Endothelial cell of hepatic sinusoid (primary cell): Measurements from ENCODE around the gene LAG3.

Source experiments
- in situ Hi-C: cut with HindIII; loops from 2 replicates; pipeline ENCODE4 v1.10.0; 2017; ENCODE audit warnings: low sequenced_read_pairs

Gene LAG3

DNA sequence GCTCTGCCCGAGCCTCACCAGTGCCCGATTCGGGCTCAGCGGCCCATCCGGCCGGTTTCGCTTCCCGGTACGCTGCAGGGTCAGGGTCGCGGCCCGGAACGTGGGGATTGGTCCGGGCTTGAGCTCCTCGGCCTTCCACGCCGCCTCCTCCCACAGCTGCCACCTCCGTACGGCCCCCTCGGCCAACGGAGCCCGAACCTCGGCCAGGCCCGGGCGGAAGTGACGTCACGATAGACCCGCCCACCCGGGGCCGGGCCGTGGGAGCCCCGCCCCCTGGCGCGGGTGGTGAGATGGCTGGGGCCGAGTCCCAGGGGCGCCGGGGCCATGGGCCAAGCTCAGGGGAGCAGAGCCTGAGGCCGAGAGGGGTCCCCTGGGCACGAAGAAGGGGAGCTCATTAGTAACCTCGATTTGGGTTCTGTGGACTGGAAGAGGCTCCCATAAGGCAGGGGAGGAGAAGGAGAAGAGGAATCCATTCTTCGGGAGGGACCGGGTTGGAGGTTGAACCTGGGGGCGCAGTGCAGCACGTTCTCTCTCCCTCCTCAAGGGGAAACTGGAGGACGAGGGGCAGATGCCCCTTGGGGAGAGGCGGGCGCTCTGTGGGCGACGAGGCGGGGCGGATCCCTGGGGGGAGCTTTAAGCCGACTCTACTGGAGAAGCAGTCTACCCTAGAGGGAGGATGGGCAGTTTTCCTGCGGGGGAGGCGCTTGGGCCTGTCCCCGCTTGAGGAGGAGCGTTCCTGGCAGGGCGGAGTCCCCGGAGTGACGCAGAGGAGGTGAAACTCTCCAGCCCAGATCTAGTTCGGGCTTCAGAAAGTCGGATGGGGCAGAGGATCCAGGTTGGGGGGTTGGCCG lies 19.2 kb upstream of the LAG3 start, which contains the start of gene MLF2:
Gene MLF2, minus strand, starts transcription at position 221 of the 851 bp plus-strand sequence. CDS start 807 bp downstream, outside the sequence.
- in situ Hi-C loops, result no loop called here

DNA sequence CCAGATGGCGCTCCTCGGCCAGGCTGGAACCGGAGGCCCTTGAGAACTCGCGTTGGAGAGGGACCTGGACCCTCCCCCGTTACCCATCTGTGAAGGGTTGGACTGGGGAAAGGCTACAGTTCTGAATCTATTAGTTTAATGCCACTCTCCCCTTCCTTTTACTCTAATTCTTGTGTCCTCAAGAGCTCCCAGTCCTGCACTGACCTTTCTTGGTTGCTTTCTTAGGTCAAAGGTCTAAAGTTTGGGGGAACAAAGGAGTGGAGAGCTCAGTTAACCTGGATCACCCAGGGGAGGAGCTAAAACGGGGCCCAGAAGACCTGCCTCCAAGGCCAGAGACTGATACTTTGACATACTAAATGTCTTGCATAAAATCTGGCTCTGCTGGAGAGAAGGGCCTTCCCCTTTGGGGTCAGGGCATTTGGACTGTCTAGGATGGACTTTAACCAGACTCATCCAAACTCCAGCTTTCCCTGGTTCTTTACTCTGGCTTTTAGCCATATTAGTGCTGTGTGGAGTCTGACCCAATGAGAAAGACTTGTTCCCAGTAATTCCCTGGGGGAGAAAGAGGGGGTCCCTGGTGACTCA lies 18.5 kb upstream of the LAG3 start:
- in situ Hi-C loops, result no loop called here

DNA sequence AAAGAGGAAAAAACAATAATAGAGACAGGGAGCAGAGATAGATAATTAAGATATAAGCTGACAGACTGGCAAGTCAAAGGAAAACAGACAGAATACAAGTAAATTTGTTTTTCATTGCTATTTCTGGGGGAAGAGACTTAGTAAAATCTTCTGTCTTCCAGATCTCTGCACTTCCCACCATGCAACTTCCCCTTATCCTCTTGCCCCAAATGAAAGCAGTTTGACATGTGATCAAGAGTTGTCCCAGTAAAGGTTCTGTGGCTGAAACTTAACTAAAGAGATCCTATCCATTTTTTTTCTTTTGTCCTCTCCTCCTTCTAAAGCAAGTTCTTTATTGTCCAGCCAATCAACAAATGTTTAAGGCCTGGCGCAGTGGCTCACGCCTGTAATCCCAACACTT lies 17.9 kb upstream of the LAG3 start:
- in situ Hi-C loops, result no loop called here

DNA sequence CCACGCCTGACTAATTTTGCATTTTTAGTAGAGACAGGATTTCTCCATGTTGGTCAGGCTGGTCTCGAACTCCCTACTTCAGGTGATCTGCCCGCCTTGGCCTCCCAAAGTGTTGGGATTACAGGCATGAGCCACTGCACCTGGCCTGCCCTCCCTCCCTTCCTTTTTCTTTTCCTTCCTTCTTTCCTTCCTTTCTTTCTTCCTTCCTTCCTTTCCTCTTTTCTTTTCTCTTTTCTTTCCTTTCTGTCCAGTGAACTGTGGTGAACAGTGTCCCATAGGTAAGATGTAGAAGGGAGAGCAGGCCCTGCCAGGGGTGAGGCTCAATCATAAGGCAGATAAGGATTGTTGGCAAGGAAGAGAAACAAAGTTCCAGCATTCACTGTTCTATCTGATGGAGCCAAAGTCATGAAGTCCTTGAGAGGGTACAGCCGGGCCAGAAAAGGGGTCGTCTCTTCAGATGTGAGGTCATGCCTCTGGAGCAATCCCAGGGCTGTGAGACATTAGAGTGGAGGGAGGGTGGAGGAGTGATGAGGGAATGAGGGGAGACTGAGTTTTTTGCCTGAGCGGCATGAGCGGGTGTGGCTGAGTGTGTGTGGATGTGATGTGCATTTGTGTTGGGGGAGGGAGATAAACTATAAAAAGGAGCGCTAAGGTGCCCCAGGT lies 15.2 kb upstream of the LAG3 start:
- in situ Hi-C loops, result no loop called here

DNA sequence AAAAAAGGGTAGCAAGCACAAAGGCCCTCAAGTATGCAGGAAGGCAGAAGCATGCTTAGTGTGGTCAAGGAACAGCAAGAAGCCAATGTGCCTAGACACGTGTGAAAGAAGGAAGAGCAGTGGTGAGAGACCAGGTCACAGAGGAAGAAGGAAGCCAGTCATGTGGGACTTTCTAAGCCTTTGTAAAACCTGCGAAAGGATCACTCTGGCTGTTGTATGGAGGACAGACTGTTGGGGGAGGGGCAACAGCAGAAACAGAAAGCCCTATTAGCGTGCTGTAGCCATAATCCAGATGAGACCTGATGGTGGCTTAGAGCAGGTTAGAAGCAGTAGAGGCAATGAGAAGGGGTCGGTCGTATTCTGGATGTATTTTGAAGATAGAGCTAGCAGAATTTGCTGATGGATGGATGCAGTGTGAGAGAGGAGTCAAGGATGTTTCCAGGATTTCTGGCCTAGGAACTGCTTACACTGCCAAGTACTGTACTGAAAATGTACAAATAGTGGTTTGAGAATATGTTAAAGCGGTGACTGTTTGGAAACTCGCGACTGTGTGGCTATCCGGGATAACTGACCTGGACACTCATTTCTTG lies 13.7 kb upstream of the LAG3 start:
- in situ Hi-C loops, result no loop called here

DNA sequence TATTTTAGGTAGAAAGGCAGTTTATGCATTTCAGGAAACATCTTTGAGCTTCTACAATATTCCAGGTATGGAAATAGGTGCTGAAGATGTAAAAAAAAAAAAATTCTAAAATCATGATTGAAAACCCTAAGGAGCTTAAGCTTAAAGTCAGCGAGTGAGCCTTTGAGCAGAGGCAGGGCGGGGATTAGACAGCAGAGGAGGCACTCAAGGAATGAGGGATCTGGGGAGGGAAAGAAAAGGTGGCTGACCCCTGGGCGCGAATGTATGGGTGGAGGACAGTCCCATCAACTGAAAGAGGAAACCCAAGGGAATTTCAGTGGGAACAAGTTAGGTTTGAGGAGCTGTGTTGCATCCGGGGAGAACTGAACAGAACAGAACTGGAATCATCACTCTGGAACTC lies 12.6 kb upstream of the LAG3 start:
- in situ Hi-C loops, result no loop called here

DNA sequence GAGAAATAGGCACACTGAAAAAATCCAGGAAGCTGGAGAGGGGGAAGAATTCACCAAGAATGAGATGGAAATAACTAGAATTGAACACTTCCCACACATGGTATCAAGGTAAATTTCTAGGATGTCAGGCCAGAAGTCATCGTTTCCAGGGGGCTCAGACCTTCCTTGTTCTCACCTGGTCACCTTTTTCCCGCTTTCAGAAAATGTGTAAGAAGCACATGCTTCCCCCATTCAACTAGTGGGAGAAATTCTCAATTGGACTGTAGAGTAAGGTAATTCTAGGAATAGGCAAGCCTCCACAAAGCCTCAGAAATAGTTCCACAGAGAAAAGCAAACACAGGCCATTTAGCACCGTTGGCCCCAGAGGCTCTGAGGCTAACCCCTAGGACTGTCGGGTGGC lies 8.9 kb upstream of the LAG3 start:
- in situ Hi-C loops, result no loop called here

DNA sequence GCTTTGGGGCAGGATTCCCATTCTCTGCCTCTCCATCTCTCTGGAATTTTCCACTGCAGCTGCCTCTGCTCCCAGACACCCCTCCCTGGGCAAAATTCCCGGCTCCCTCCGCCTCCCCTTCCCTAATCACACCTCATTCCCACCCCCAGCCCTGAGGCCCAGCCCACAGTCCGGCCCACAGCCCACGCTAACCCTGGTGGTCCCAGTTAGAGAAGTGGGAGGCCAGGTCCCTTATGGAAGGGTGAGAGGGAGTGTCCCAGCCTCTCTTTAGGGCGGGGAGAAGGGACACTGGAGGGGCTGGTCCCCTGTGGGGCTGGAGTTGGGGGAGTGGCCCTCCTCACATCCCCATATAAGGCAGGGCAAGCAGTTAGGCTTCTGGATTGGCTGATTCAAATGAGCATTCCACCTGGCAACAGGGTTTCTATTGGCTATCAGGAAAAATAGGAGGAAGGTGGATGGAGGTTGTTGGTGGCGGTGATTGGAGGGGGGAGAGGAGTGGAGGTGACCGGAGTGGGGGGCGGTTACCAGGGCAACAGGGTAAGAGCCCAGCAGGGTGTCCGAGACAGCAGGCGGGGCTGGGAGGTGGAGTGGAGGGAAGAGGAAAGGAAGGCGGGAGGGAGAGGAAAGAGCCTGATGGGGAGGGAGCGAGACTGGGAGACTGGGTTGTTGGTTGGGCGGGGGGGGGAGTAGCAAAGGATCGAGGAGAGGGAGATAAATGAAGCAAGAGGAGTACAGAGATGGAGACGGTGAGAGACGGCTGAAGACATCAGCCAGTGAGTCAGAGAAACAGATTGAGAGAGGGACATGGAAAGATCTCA lies 8.1 kb upstream of the LAG3 start:
- in situ Hi-C loops, result no loop called here

DNA sequence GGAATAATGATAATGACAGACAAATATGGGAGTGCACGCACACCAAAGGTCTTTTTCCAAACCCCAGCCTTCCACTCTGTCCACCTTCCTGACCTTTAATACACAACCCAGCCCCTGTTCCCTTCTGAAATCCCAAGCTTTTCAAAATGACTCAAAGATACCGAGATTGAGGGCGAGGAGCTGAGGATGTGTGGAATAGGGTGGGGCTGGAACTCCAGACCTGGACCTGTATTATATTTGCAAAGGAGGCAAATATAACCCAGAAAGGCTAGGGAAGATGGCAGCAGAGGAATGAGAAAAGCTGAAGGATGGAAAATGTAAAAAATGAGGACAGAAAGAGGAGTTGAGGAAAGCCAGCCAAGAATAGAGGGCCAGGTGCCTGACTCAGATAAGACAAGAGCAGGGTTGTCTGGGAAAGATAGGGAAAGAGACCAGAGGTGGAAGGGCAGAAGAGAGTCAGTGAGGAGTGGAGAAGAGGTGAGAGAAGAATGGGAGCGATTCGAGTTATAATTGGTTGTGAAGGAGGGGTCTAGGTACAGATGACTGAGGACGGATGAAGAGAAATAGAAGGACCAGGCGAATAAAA lies 7.2 kb upstream of the LAG3 start:
- in situ Hi-C loops, result no loop called here

DNA sequence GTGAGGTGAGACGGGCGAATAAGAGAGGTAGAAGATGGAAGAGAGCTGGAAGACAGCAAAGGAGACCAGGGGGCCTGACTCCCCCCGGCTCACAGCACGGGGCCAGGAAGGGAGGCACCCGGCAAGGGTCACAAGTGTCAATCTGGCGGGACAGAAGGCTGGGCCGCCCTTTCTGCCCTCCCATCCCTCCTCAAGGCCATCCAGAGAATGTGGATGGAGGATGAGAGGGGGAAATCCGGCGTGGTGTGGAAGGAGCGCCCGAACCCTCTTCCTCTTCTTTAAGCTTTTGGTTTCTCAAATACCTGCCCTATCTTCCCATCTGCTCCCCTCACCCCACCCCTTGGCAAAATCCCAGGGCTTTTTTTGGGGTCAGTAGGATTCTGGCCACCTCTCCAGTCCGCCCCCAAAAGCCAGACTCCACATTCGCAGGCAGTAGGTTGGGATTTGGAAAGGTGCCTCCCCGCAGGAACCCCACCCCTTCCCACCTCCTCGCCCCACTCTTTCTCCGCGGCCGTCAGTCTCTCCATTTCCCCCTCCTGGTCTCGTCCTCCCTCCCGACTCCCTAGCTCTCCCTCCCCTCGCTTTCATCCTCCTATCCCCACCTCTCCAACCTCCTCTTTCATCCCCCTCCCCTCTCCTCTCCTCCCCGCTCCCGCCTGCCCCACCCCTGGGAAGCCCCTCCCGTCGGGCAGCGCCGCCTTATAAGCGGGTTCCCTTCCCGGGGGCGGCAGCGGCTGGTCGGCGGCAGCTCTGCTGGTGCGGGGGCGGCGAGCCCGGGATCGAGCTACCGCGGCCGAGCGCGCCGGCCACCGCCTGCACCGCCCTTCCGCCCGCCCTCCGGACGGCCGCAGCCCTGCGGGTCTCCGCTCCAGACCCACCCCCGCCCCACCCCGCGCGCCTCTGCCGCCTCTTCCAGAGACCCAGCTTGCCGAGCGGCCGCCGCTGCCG lies 6.4 kb upstream of the LAG3 start, which contains the start of gene PTMS:
Gene PTMS, plus strand, starts transcription at position 730 of the 948 bp plus-strand sequence. CDS start 343 bp downstream, outside the sequence.
- in situ Hi-C loops, result no loop called here

DNA sequence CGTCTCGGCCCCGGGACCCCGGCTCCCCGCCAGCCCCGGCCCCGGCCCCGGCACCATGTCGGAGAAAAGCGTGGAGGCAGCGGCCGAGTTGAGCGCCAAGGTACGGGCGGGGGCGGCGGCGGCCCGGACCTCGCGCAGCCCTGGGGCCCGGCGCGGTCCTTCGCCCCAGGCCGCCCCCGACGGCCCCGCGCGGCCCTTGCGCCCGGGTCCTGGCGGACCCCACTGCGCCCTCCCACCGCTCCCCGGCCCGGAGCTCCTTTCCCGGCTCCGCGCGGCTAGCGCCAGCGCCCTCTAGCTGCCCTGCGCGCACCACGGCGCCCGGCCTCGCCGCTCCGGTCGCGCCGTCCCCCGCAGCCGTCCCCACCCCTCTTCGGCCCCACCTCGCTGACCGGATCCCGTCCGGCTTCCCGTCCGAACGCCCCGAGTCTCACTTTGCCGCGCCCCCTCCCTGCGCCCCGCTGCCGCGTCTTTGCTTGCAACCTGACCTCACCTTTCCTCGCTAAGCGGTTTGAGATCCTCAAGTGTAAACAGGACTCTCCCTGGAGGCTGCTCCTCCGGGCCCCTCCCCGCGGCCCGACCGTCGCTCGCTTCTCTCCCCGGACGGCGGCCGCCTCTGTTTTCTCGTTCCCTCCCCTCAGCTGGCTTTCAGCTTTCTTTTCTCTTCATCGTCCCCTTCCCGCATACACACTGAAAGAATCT lies 5.5 kb upstream of the LAG3 start:
- in situ Hi-C loops, result no loop called here

DNA sequence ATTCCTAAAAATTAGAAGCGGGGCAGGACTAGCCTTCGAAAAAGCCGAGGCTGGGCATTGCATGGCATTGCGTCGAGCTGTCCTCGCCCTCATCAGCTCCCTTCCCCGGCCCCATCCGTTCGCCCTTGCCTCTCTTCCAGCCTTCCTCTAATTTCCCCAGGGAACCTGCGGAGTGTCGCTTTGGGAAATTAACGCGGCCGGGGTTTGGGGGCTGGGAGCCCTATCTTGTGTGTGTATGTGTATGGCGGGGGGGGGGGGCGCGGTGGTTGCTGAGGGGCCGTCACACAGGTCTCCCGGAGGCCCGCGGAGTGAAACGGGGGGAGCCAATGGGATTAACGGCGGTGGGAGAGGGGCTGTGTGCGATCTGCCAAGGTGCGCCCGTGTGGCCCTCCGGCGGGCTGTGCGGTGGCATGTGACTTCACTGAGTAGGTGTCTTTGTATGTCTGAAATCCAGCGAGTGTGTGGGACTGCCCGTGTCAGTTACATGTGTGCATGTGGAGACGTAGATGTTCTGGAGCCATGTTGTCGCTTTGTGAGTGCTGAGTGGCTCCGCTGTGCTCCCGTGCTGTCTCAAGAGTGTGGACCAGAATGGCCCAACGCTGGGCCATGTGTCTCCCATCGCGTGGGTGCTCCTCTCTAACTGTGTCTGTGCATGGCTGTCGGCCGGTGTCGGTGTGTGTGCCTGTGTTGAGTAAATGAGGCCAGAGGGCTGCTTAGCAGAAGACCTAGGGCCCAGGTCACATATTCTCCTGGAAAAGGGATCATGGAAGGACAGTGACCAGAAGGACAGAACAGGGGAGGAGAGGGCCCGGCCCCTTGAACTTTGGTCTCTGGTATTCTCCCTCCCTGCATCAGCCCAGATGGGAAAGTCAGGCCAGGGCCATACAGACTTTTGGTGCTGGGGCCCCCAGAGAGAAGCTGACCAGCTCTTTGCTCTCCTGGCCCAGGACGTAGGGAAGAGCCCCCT lies 4.7 kb upstream of the LAG3 start:
- in situ Hi-C loops, result no loop called here

DNA sequence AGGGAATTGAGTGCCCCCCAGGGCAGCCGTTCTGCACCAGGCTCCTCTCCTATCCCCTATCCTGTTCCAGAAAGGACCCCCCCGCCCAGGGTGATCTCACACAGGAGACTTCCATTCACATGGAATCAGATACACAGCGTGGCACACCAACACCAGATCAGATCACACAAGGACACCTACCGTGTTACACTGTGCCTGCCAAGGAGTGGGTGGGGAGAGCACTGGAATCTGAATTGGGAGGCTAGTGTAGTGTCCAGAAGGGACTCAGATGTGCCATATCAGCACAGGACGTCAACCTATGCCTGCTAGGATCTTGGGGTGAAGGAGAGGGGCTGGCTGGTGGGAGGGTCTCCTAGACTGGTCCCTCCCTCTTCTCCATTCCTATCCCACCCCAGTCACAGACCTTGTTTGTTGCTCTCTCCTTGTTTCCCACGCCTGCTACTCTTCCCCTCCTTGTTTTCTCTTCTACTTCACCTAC lies 3.8 kb upstream of the LAG3 start:
- in situ Hi-C loops, result no loop called here

DNA sequence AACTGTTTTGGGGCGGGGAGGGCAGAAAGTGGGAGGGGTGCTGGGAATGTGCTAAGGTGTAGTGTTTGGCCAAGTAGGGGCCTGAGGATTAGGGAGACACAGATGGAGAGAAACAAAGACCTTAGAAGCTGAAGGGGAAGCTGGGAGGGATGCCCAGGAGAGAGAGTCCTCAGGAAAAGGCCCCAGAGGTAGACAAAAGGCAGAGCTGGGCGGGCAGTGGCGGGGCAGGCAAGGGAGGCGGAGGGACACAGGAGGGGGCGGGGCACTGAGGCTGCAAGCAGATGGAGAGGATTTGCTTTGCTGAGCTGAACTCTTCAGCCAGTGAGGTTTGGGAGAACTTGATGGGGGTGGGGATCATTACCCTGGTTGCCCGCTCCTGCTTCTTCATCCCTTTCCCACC lies 3.3 kb upstream of the LAG3 start:
- in situ Hi-C loops, result no loop called here

DNA sequence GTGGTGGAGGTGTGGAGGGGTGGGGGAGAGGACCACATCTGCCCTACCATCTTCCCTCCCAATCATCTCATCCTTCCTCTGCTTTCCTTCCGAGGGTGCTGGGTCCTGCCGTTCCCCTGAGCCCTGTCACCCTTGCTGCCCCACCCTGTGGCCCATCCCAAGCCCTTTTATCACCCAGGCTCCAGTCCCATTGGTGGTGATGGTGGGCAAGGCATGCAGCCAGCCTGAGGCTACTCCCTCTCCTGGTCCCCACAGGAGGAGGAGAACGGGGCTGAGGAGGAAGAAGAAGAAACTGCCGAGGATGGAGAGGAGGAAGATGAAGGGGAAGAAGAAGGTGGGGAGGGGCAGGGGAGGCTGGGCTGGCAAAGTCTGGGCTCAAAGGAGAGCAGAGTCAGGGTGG lies 2.7 kb upstream of the LAG3 start:
- in situ Hi-C loops, result no loop called here

DNA sequence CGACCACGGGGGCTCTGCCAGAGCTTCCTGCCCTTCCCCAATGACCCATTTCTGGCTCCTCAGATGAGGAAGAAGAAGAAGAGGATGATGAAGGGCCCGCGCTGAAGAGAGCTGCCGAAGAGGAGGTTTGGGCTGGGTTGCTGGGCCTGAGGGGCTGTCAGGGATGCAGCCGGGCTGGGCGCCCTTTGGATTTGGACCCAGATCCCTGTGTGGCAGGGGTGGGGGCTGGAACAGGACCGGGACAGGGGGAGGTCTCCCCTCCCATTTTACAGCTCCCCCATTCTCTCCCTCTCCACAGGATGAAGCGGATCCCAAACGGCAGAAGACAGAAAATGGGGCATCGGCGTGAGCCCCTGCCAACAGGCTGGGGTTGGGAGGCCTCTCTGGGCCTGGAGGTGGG lies 2.2 kb upstream of the LAG3 start:
- in situ Hi-C loops, result no loop called here

DNA sequence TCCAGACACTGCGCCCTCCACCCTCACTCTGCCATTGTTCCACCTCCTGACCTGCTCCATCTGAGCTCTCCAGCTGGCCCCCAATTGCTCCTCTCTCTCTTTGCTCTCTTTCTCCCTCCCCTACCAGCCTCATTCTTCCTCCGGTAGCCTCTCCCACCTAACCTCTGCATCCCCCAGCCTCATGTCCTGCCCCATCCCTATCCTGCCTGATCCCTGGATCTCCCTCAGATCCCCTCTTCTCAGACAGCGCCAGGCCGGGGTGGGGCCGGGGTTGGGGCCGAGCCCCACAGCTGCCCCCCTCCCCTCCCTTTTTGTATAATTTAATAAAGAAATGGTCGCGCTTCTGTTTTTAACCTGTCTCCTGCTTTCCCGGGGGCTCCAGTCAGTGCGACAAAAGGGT lies 1.7 kb upstream of the LAG3 start:
- in situ Hi-C loops, result no loop called here
